Measurements from ENCODE around the gene SNRPD2.

DNA sequence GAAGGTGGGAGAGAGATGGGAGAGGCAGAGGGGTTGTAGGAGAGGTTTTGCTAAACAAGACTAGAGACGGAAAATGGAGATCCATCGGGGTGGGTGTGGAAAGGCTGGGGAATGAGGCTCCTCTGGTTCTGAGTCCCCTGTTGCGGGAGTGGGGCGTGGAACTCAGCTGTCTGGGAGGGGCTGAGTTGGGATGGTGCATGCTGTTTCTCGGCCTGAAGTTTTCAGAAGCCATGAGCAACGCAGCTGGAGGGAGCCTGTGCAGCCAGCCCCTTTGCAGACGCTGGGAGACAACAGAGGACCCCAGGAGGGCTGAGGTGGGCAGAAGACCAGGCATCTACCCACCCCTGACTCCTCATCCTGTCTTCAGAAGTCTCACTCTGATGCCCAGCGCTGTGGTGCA, 31.1 kb downstream of the SNRPD2 start:
- TF ChIP-seq, protein P1, sequence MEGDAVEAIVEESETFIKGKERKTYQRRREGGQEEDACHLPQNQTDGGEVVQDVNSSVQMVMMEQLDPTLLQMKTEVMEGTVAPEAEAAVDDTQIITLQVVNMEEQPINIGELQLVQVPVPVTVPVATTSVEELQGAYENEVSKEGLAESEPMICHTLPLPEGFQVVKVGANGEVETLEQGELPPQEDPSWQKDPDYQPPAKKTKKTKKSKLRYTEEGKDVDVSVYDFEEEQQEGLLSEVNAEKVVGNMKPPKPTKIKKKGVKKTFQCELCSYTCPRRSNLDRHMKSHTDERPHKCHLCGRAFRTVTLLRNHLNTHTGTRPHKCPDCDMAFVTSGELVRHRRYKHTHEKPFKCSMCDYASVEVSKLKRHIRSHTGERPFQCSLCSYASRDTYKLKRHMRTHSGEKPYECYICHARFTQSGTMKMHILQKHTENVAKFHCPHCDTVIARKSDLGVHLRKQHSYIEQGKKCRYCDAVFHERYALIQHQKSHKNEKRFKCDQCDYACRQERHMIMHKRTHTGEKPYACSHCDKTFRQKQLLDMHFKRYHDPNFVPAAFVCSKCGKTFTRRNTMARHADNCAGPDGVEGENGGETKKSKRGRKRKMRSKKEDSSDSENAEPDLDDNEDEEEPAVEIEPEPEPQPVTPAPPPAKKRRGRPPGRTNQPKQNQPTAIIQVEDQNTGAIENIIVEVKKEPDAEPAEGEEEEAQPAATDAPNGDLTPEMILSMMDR (IDR thresholded peaks at IDR 0.05), result no peak
- TF ChIP-seq POLR2A (IDR thresholded peaks at IDR 0.05), result no peak

Measured in breast epithelium (tissue), 3 donors.